ENCODE data around the gene MTCL1. TPM values are rescaled to one million over a fixed set of nuclear protein-coding genes. Genes with fewer than 3 reads are reported as not detected.

Gene MTCL1
- total and polyA plus RNA-seq, 10 of the 15 experiments (the other 5 are each of a cell fraction or from before 2014, with no cell fraction given) = 0.03 to 0.36 (median 0.13) TPM; not detected in 4

- TF ChIP-seq CEBPZ (IDR thresholded peaks at IDR 0.05; ENCODE audit: low read depth, low read length) (no peak), SREBF2 (IDR thresholded peaks at IDR 0.05; ENCODE audit: low read length) (no peak), ZZZ3 (IDR thresholded peaks at IDR 0.05; ENCODE audit: control insufficient read depth, insufficient read length, low read depth) (no peak), PKNOX1 (IDR thresholded peaks at IDR 0.05) (no peak), YY1 (IDR thresholded peaks at IDR 0.05; ENCODE audit: low read depth, low read length) (no peak), RAD51 (IDR thresholded peaks at IDR 0.05) (no peak), ATF2 (IDR thresholded peaks at IDR 0.05; ENCODE audit: low read length) (no peak), RFX5 (IDR thresholded peaks at IDR 0.05; ENCODE audit: low read depth, low read length) (no peak), CEBPB (IDR thresholded peaks at IDR 0.05; ENCODE audit: borderline replicate concordance in 1 of 2, low read depth in 2 of 2, low read length in 2 of 2) (no peak)
These were observed 42.1 kb downstream of the MTCL1 start (continued) for GRCh38 chr18:8747440-8747937.

Measured in GM12878 (cell line).